HG03354 (cell line): ENCODE measurements around the gene STIM2.

Experiments
- ATAC-seq: cut with Tn5 transposase; IDR thresholded peaks from one replicate; pipeline ENCODE4 v1.9.1; 2021; ENCODE audit warnings: mild to moderate bottlenecking; ENCODE audit not compliant: unreplicated experiment, poor library complexity, severe bottlenecking

The STIM2 gene

DNA sequence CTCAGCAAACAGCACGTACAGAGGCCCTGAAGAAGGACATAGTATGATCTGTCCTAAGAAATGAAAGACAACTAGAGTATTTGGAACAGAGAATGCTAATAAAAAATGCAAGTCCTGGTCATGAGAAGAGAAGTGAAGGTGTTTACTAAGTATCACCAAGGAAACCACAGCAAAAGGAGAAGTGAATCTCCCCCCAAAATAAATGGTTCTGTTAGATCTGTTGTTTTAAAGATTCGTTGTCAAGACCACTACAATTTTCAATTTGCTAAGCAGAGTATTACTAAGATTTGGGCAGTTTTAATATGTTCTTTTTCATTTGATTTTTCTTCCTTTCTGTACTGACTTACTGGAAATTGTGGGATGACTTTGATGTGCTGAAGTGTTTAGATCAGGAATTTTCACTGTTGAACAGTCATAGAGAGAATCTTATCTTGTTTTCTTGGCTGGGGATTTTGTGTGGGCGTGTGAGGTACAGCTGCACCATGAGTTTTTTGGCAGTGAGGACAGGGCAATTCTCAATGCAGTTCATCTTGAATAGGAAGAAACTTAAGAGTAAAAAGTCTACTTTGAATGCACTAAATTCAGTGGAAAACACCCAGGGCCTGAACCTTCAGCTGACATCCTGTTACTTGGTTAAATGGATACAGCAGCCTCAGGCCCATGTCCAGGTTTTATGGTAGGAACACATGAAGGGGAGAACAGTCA lies 132.2 kb downstream of the STIM2 start:
- ATAC-seq = peak; percentile 93

DNA sequence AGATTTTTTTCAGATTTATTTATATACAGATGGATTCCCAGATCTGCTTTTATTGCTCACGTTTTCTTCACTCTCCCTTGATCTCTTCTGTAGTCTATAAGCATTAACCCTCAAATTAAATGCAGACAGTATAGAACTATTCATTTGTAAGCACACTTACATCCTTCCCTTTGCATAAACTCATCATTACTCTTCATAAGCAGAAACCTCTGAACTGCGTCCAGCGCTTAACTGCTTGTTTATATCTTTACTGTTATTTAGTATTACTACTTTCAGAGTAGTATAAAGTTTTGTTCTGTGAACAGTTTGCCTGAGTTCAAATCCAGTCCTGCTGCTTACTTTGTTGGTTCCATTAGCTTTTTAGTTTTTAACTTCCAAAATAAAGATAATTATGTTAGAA lies 132.9 kb downstream of the STIM2 start:
- ATAC-seq = no peak

DNA sequence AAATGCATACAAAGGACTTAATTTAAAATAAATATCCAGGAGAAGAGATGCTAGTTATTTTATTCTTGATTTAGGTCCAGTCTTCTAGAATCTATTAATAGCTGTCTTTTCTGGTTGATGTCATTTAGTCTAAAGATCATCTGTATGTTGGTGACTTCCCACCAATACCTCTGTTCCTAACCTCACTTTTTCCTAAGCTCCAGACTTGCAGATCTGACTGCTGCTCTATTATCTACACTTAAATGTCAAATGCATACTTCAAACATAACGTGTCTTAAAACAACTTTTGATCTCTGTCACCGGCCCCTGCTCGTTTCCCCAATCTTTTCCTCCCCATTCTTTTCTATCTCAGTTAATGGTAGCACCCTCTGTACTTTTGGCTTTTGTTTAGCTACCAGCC lies 133.3 kb downstream of the STIM2 start:
- no peak for ATAC-seq

DNA sequence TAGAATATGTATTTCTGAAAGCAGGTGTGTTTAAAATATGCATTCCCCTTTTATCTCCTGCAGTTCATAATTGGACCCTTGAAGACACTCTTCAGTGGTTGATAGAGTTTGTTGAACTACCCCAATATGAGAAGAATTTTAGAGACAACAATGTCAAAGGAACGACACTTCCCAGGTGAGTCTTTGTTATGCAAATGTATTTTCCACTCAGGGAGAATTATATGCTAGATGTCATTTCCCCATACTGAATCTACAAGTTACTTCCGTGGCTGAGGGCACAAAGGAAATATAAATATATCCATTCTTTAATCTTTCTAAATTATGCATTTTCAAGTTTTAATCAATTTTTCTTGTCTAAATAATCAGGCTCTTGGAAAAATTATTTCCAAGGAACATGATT lies 134.7 kb downstream of the STIM2 start:
- ATAC-seq = no peak

DNA sequence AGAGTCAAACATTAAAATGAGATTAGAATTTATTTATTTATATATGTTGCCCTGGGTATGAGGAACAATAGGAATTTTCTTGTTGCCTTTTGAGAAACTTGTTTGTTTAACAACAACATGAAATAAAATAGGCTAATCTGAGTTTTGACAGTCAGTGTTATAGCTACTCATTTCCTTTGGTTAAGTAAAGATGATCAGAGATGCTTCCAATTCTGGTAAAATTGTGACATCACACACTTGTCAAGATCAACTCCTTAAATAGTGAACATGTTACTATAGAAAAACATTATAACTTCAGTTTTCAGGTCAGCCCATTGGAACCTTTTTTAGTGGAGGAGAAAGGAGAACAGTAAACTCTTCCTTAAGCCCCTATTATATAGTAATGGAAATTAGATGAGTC lies 136.1 kb downstream of the STIM2 start:
- ATAC-seq = no peak

DNA sequence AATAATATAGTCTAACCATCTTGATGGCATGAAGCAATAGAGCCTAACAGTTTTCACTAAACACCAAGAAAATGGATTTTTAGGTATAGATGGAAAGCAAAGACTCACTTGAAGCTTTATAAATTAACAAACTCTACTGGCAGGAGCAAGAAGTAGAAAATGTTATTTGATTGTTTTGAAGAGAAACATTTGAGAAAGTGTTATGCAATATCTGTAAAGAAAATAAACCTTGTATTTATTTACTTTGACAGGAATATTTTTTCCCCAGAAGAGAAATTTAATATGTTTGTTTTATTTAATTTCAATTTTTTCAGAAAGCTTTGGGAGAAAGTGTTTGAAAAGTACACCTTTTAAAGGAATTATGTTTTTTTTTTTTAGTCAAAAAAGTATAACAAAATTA lies 139.0 kb downstream of the STIM2 start:
- ATAC-seq = no peak

DNA sequence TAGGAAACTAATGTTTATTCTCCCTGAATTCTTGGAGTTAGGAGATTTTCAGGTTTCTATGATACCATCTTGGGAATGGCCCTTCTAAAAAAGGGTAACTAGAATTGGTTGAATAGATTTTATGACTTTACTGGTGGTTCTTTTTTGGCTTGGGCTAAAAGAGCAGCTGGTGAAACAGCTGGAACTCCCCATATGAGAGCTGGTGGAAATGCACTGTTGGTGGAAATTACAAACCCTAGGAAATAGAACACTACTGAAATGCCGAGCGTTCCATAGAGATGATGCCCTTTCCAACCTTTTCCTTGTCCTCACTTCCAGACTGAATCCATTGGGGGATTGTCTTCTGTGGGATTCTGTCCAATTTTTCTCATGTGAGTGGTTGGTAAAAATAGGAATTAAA lies 139.5 kb downstream of the STIM2 start:
- ATAC-seq = no peak

DNA sequence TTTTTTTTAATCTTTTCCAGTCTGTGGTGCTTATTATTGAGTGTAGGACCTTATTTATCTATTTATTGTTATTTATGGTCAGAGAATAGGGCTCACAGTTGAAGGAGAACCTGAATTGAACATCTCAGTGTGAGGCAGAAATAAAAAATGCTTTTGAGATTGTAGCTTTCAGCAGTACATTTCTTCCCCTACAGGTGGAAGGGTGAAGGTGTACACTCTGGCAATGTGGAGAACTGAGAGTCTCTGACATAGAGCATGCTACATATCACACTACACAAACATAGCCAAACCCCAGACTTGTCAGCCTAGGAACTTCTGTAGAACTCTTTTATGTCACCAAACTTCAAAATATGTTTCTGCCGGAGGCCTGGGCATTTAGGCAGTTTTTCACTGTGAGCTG lies 140.2 kb downstream of the STIM2 start:
- peak; percentile 89 for ATAC-seq

DNA sequence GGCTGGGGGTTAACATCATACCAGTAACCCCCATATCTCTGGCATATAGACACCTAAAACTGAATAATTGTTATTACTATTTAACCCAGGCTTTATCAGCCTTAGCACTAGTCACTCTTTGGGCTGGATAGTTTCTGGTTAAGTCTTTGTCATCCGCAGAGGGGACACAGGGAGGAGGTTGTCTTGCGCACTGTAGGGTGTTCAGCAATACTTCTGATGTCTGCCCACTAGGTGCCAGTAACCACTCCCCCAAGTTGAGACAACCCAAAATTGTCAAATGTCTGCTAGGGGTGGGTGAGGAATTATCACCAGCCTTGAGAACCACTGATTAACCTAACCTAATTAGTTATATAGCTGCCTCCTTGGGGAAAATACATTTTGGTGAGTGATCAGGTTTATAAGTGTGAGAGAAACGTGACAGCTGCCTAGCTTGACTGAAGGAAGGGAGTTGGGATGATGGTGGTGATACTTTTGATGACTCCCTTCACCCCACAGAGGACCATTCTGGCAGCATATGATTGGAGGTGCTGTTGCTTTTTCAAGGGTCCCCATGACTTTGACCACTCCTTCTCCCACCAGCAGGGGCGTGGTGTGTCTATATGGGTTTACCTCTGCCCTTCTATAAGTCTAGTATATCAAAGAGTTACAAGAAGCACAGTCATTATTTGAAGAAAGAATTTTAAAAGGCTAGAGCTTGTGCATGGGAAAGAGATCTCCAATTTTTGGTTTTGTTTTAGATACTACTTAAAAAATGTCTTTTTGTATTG lies 140.9 kb downstream of the STIM2 start:
- no peak for ATAC-seq

DNA sequence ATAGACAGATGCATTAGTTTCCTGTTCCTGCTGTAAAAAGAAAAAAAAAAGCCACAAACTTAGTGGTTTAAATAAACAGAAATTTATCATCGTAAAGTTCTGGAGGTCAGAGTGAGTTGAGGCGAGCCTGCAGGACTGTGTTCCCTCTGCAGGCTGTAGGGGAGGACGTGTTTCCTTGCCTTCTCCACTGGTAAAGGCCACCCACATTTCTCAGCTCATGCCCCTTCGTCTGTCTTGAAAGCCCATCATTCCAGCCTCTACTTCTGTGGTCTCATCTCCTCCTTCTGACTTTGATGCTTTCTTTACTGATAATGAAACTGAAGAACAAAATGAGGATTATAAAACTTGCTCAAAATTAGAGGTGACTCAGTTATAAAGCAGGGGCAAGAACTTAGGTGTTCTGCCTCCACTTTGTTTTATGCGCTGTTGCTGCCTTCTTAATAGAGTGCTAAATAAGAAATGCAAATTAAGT lies 143.0 kb downstream of the STIM2 start:
- no peak for ATAC-seq

DNA sequence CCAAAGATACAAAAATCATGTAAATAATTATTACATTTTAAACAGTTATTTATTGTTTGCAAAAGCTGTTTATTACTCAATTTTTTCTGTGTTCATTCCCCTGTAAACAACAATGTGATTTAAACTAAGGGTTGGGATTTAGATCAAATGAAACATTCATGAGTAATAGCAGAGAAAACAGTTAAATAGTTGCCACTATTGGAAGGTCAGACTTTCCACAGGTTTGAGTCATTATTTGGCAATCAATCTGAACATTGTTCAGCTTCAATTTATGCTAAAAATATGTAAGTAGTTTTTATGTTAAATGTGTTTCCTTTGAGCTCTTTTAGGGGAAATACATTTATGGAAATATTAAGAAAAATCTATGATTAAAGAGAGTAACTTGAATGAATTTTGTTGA lies 144.9 kb downstream of the STIM2 start:
- ATAC-seq = no peak

DNA sequence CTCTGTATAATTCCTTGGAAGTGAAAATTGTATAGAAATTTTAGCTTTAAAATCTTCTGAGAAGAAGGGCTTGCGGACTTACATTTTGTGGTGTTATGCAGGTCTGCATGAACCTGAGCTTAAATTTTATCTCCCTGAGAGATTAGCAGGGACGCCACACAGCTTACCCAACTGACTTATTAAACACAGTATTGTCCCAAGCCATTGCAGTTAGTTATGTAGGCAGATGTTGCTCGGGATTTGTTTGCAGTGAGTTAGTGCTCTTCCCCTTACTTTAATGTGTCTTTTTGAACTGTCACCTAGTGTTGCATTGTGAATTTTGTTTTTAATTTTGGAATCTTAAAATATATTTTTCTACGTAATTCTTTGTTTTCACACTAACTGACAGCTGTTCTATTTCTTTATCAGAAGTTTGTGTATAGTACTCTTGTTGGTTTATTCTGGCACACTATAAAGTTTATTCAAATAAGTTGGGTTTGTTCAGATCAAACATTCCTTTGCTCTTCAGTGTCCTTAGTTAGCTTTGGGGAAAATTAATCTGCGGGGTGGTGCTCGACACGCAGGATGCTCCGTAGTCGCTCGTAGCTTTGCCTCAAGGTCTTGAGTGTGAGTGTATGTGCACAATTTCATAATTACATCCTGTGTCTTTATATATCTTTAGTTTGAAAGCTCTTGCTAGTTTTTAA lies 145.4 kb downstream of the STIM2 start:
- ATAC-seq = no peak

DNA sequence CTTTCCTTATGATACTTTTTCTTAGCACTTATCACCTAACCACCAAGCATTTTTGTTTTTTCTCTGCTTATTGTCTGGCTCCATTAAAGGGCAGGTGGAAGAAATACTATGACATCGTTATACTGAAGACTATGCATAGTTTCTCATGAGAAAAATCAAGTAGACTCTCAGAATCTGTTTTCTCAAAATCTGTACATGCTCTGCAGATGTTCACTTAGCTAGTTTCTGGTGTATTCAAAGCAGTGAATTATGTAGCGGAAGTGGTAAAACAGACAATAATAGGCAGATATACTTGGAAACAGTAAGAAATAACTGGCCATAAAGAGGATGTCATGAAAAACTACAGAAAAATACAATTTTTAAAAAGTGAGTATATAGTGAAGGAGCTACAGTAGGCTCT lies 146.0 kb downstream of the STIM2 start:
- no peak for ATAC-seq

DNA sequence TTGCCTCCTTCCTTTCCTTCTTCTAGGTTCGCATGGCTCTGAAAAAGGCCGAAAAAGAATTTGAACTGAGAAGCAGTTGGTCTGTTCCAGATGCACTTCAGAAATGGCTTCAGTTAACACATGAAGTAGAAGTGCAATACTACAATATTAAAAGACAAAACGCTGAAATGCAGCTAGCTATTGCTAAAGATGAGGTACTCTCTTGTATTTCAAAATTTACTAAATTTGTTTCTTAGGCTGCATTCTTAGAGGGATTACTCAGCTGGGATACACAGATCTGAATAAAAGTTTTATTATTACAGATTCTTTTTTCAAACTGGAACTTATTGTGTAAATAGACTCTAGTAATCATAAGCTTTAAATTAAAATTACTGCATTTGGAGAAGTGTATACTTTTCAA lies 146.9 kb downstream of the STIM2 start:
- ATAC-seq = no peak

DNA sequence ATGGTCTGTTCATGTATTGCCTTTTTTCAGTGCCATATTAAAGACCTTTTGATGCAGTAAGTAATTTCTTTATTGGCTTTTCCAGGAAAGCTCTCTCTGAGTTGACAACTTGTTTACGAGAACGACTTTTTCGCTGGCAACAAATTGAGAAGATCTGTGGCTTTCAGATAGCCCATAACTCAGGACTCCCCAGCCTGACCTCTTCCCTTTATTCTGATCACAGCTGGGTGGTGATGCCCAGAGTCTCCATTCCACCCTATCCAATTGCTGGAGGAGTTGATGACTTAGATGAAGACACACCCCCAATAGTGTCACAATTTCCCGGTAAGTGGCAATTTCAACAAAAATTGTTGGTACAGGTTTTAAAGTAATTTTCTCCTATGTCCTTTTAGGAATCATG lies 148.0 kb downstream of the STIM2 start:
- no peak for ATAC-seq

DNA sequence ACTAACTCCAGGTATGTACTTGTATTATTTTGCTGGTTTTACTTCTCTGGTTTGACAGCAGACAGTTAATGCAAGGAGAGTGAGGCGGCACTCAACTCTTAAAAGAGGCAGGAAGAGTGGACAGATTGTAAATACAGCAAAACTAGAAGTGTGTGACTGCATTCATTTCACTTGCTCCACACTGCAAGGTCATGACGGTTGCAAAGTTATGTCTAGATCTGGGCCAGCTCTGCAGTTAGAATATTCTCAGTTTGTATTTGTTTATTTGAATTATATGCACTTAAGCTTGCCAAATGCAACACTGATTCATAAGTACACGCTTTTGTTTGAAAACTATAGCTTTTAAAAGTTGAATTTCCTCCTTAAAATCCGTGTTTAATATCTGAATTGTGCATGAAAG lies 148.9 kb downstream of the STIM2 start:
- ATAC-seq = no peak

DNA sequence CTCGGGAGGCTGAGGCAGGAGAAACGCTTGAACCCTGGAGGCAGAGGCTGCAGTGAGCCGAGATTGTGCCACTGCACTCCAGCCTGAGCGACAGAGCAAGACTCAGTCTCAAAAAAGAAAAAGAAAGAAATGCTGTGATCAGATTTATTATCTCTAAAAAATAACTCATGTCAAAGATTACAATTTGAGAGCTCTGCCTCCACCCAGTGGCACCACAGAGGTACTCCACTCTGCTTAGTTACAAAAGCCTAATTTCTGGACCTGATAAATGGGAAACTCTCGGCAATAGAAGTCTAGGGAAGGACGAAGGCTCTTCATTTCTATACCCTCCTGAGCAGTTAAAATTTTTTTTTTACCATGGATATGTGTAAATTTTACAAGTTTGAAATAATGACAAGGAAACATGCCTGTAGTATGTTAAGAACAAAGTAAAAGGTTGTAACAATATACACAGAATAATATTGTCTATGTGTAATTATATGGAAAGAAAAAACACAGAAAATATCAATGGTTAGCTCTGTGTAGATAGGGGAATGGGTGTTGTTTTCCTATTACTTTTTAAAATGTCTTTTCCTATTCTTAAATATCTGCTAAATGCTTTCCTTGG lies 149.8 kb downstream of the STIM2 start:
- peak; percentile 79 for ATAC-seq

DNA sequence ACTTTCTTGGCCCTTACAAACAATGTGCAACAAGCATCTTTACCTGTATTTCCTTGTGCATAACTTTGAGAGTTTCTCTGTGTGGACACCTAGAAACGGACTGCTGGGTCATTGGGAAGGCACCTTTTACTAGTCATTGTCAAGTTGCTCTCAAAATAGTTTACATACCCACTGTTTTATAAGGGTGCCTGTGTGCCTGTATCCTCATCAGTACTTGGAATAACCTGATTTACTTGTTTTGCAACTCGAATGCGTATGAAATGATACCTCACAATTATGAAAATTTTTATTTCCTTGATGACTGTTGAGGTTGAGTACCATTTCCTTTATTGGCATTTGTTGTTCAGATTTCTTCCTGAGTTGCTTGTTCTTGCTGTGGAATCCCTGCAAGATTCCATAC lies 150.8 kb downstream of the STIM2 start:
- no peak for ATAC-seq

DNA sequence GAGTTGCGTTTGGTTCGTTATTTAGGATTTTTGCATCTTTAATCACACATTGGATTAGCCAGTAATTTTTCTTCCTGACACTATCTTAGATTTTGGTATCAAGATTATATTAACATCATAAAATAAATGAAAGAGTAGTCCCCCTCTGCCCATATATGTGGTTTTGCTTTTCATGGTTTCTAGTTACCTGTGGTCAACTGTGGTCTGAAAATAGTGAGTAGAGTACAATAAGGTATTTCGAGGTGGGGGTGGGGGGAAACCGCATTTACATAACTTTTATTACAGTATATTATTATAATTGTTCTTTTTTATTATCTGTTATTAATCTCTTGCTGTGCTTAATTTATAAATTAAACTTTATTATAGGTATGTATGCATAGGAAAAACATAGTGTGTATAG lies 152.4 kb downstream of the STIM2 start:
- no peak for ATAC-seq

DNA sequence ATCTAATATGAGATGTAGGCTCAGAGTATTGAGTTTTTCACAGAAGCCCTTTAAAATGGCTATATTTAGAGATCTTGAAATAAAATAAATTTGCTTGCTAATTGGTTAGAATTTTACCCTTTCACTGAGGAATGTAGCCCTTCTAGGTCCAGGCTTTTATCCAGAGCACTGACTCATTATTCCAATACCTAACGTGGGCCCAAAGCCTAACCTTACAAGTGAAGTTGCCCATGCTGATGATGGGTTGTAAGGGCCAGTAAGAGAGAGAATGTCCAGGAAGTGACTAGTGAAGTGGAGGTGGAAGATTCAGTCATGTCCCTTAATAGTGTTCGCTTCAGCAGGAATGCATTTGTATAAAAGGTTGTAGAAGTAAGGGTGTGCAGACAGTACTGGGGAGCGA lies 155.9 kb downstream of the STIM2 start:
- ATAC-seq = no peak
